Mucosa of rectum (tissue), 2 donors: ENCODE data around the gene DNAJC5G.
A peak's percentile ranks its signal among the peaks of the same experiment; 100 is the strongest.
"Not testable (repeated sequence)": the region's sequence is repeated elsewhere in the genome, so short reads cannot be mapped to it uniquely, and the experiment has no call there.

Source experiments
- H3K27ac ChIP-seq, 2 donors: one replicate each; pipeline ENCODE4 v1.7.0; 2013; ENCODE audit warnings: inconsistent platforms in 2 of 2, low read depth in 2 of 2, low read length in 2 of 2
- H3K27me3 ChIP-seq, 2 donors: one replicate each; pipeline ENCODE4 v1.7.0; 2013; ENCODE audit warnings: low read length in 2 of 2; ENCODE audit not compliant: control insufficient read depth in 2 of 2, insufficient read depth in 2 of 2
- H3K36me3 ChIP-seq, 2 donors: one replicate each; pipeline ENCODE4 v1.7.0; 2013; ENCODE audit warnings: low read length in 2 of 2; ENCODE audit not compliant: control insufficient read depth in 2 of 2, insufficient read depth in 2 of 2
- H3K4me1 ChIP-seq, 2 donors: one replicate each; pipeline ENCODE4 v1.7.0; 2013; ENCODE audit warnings: low read length in 2 of 2, mild to moderate bottlenecking in 1 of 2; ENCODE audit not compliant: control insufficient read depth in 2 of 2, insufficient read depth in 2 of 2
- H3K4me3 ChIP-seq, 2 donors: one replicate each; pipeline ENCODE4 v1.7.0; 2013; ENCODE audit warnings: low read length in 2 of 2
- H3K9ac ChIP-seq, 2 donors: one replicate each; pipeline ENCODE4 v1.7.0; 2013; ENCODE audit warnings: low read length in 2 of 2, low read depth in 1 of 2, mild to moderate bottlenecking in 1 of 2
- H3K9me3 ChIP-seq, 2 donors: one replicate each; pipeline ENCODE4 v1.7.0; 2013; ENCODE audit warnings: low read length in 2 of 2; ENCODE audit not compliant: control insufficient read depth in 2 of 2
- donor health status: healthy.
- donor health status: Normal muscosa, but diverticular disease.

The DNAJC5G gene

GRCh38 chr2:27319839-27320238, 44.6 kb downstream of the DNAJC5G start:
- not testable (repeated sequence) for H3K9me3 ChIP-seq

GRCh38 chr2:27320958-27321543, 45.8 kb downstream of the DNAJC5G start:
- H3K36me3 ChIP-seq: peaks cover 2 to 12% of the 10 kb centered on the region in 2 donors
- no peak overlapping the region for H3K27ac ChIP-seq
- no peak overlapping the region for H3K9ac ChIP-seq
- H3K9me3 ChIP-seq: no peaks in the 10 kb centered on the region
- H3K27me3 ChIP-seq: no peaks in the 10 kb centered on the region
- H3K4me1 ChIP-seq: peaks cover 15 to 23% of the 10 kb centered on the region in 2 donors
- H3K4me3 ChIP-seq: no peak overlapping the region

More at GRCh38 chr2:27319839-27320238, 44.6 kb downstream of the DNAJC5G start:
- peaks cover 15 to 23% of the 10 kb centered on the region in 2 donors for H3K4me1 ChIP-seq
- H3K9ac ChIP-seq, H3K4me3 ChIP-seq, H3K27ac ChIP-seq, H3K27me3 ChIP-seq: not testable (repeated sequence)
- peaks cover 0 to 12% of the 10 kb centered on the region in 2 donors for H3K36me3 ChIP-seq

- peak overlapping the region; percentile 97 for H3K9ac ChIP-seq
Observed at GRCh38 chr2:27322301-27322765, 47.1 kb downstream of the DNAJC5G start.

GRCh38 chr2:27322766-27323595, 47.7 kb downstream of the DNAJC5G start, which contains the start of gene MPV17:
Gene MPV17 (minus strand): TSS chr2:27323097. CDS start chr2:27322517, 580 bp downstream.
- Histone ChIP-seq H3K4me1 (peaks cover 15 to 23% of the 10 kb centered on the region in 2 donors), H3K9me3 (no peaks in the 10 kb centered on the region), H3K27me3 (no peaks in the 10 kb centered on the region), H3K9ac (peak within 1 kb of the TSS; percentile 97), H3K36me3 (peaks cover 11 to 16% of the 10 kb centered on the region in 2 donors), H3K27ac (peak within 1 kb of the TSS; percentile 84 to 89), H3K4me3 (peak within 1 kb of the TSS; percentile 67 to 99)

More at GRCh38 chr2:27322301-27322765, 47.1 kb downstream of the DNAJC5G start:
- H3K4me1 ChIP-seq: peaks cover 15 to 23% of the 10 kb centered on the region in 2 donors
- H3K9me3 ChIP-seq: no peaks in the 10 kb centered on the region
- H3K4me3 ChIP-seq: peak overlapping the region; percentile 67 to 99
- H3K27me3 ChIP-seq: no peaks in the 10 kb centered on the region
- peaks cover 7 to 13% of the 10 kb centered on the region in 2 donors for H3K36me3 ChIP-seq
- H3K27ac ChIP-seq: peak overlapping the region; percentile 84 to 89

GRCh38 chr2:27323596-27324285, 48.5 kb downstream of the DNAJC5G start:
- peak overlapping the region; percentile 84 to 89 for H3K27ac ChIP-seq
- H3K36me3 ChIP-seq: peaks cover 19 to 23% of the 10 kb centered on the region in 2 donors
- H3K9ac ChIP-seq: peak overlapping the region; percentile 97
- H3K4me1 ChIP-seq: peaks cover 15 to 23% of the 10 kb centered on the region in 2 donors
- peak overlapping the region; percentile 67 to 99 for H3K4me3 ChIP-seq
- H3K27me3 ChIP-seq: no peaks in the 10 kb centered on the region
- no peaks in the 10 kb centered on the region for H3K9me3 ChIP-seq

- H3K9ac ChIP-seq: no peak overlapping the region
Observed at GRCh38 chr2:27324720-27325119, 49.5 kb downstream of the DNAJC5G start.

More at GRCh38 chr2:27324720-27325119, 49.5 kb downstream of the DNAJC5G start:
- no peak overlapping the region for H3K27ac ChIP-seq
- no peaks in the 10 kb centered on the region for H3K9me3 ChIP-seq
- no peaks in the 10 kb centered on the region for H3K27me3 ChIP-seq
- H3K36me3 ChIP-seq: peaks cover 25 to 33% of the 10 kb centered on the region in 2 donors
- no peak overlapping the region for H3K4me3 ChIP-seq
- peaks cover 15 to 23% of the 10 kb centered on the region in 2 donors for H3K4me1 ChIP-seq
